ENCODE measurements around the gene IFNLR1.

The IFNLR1 gene

DNA sequence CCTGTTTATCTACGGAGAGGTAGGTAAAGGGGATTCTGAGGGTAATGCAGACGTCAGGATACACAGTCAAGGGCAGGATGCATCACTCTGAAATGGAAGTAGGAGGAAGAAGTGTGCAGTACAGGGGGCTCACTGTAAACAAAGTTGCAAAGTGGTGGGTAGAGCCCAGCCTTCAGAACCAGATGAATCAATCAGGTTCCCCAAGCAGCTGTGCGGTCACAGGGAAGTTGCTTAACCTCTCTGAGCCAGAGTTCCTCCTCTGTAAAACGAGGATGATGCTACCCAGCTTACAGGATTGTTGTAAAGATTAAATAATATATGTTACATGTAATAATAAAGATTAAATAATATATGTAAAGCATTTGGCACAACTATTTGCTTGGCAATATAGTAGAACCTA lies 61.6 kb downstream of the IFNLR1 start:
- Histone ChIP-seq H3K36me3 (ENCODE audit: low read depth) (peaks cover 4% of the 10 kb centered on the region; the same call in 1 of the 2 replicates), H3K27ac (ENCODE audit: poor library complexity, severe bottlenecking) (no peak overlapping the region), H3K4me1 (ENCODE audit: insufficient read depth, poor library complexity, severe bottlenecking) (peaks cover 2% of the 10 kb centered on the region), H3K27me3 (ENCODE audit: insufficient read depth, poor library complexity, severe bottlenecking) (no peaks in the 10 kb centered on the region), H3K9me3 (ENCODE audit: severe bottlenecking) (no peaks in the 10 kb centered on the region), H3K4me3 (ENCODE audit: severe bottlenecking) (no peak overlapping the region)
- TF ChIP-seq, protein P1, sequence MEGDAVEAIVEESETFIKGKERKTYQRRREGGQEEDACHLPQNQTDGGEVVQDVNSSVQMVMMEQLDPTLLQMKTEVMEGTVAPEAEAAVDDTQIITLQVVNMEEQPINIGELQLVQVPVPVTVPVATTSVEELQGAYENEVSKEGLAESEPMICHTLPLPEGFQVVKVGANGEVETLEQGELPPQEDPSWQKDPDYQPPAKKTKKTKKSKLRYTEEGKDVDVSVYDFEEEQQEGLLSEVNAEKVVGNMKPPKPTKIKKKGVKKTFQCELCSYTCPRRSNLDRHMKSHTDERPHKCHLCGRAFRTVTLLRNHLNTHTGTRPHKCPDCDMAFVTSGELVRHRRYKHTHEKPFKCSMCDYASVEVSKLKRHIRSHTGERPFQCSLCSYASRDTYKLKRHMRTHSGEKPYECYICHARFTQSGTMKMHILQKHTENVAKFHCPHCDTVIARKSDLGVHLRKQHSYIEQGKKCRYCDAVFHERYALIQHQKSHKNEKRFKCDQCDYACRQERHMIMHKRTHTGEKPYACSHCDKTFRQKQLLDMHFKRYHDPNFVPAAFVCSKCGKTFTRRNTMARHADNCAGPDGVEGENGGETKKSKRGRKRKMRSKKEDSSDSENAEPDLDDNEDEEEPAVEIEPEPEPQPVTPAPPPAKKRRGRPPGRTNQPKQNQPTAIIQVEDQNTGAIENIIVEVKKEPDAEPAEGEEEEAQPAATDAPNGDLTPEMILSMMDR (IDR thresholded peaks at IDR 0.05; ENCODE audit: poor library complexity, severe bottlenecking) = no peak
- no peak for DNase-seq (ENCODE audit: low spot score)
- no peak for ATAC-seq (ENCODE audit: low read depth)

DNA sequence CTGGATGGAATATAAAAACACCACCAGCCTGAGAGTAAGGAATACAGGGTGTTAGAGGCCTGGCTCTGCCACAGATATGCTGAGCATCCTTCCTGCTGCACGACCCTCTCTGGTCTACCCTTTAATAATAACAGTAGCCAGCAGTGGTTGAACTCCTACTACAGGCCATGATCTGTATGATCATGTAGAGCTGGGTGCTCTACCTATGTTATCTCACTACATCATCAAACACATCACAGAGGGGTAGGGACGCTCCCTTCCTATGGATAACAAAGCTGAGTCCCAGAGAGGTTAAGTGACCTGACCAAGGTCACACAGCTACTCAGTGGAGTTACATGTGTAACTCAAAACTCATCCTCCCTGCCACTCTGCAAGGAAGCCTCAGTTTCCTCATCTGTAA lies 62.1 kb downstream of the IFNLR1 start:
- Histone ChIP-seq H3K4me3 (ENCODE audit: severe bottlenecking) (no peak overlapping the region), H3K27ac (ENCODE audit: poor library complexity, severe bottlenecking) (no peak overlapping the region), H3K27me3 (ENCODE audit: insufficient read depth, poor library complexity, severe bottlenecking) (no peaks in the 10 kb centered on the region), H3K4me1 (ENCODE audit: insufficient read depth, poor library complexity, severe bottlenecking) (peaks cover 7% of the 10 kb centered on the region), H3K36me3 (ENCODE audit: low read depth) (peaks cover 3% of the 10 kb centered on the region; the same call in 1 of the 2 replicates), H3K9me3 (ENCODE audit: severe bottlenecking) (no peaks in the 10 kb centered on the region)
- DNase-seq (ENCODE audit: low spot score) = no peak
- TF ChIP-seq, protein P1 (IDR thresholded peaks at IDR 0.05; ENCODE audit: poor library complexity, severe bottlenecking) = no peak
- no peak for ATAC-seq (ENCODE audit: low read depth)

DNA sequence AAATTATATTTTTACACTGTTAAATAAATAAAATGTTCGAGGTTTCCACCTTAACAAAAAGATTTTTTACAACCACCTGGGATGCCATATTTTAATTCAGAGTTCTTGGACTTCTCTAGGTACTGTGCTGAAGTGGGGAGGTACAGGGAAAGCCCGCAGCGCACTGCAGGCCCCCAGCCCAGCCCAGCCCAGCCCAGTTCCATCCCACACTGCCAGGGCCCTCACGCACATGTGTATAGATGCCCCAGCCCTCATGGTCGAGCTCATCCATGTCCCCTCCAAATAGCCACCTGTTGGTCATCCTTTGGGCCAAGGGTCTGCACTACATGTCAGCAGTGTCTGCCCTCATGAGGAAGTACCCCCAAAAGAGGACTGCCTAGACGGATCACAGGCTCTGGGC lies 63.5 kb downstream of the IFNLR1 start:
- DNase-seq (ENCODE audit: low spot score) (no peak), ATAC-seq (ENCODE audit: low read depth) (no peak)
- Histone ChIP-seq H3K36me3 (ENCODE audit: low read depth) (no peaks in the 10 kb centered on the region; the same call in 1 of the 2 replicates), H3K27ac (ENCODE audit: poor library complexity, severe bottlenecking) (no peak overlapping the region), H3K4me1 (ENCODE audit: insufficient read depth, poor library complexity, severe bottlenecking) (peaks cover 13% of the 10 kb centered on the region), H3K4me3 (ENCODE audit: severe bottlenecking) (no peak overlapping the region), H3K9me3 (ENCODE audit: severe bottlenecking) (no peaks in the 10 kb centered on the region), H3K27me3 (ENCODE audit: insufficient read depth, poor library complexity, severe bottlenecking) (no peaks in the 10 kb centered on the region)
- TF ChIP-seq, protein P1 (IDR thresholded peaks at IDR 0.05; ENCODE audit: poor library complexity, severe bottlenecking) = no peak

DNA sequence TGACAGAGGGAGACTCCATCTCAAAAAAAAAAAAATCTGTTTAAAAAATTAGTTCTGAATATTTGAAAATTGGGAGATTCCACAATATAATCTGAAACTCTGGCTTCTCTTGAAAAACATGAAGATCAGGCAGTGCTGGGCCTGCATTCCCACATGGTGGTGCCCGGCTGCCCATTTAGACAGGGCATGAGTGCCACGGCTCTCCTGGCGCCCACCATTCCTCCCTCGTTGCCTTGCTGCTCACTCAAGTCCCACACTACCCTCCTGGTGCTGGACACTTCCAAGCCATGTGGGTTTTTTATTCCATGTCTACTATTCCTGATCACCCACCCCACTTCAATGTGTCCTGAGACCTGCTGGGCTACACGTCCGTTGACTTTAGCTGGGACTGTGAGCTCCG lies 64.3 kb downstream of the IFNLR1 start:
- peaks cover 16% of the 10 kb centered on the region for H3K4me1 ChIP-seq (ENCODE audit: insufficient read depth, poor library complexity, severe bottlenecking)
- no peak overlapping the region for H3K4me3 ChIP-seq (ENCODE audit: severe bottlenecking)
- DNase-seq (ENCODE audit: low spot score) = no peak
- H3K36me3 ChIP-seq (ENCODE audit: low read depth) = no peaks in the 10 kb centered on the region; the same call in 1 of the 2 replicates
- H3K27ac ChIP-seq (ENCODE audit: poor library complexity, severe bottlenecking) = no peak overlapping the region
- ATAC-seq (ENCODE audit: low read depth) = no peak
- H3K9me3 ChIP-seq (ENCODE audit: severe bottlenecking) = no peaks in the 10 kb centered on the region
- TF ChIP-seq, protein P1 (IDR thresholded peaks at IDR 0.05; ENCODE audit: poor library complexity, severe bottlenecking) = no peak
- H3K27me3 ChIP-seq (ENCODE audit: insufficient read depth, poor library complexity, severe bottlenecking) = no peaks in the 10 kb centered on the region

DNA sequence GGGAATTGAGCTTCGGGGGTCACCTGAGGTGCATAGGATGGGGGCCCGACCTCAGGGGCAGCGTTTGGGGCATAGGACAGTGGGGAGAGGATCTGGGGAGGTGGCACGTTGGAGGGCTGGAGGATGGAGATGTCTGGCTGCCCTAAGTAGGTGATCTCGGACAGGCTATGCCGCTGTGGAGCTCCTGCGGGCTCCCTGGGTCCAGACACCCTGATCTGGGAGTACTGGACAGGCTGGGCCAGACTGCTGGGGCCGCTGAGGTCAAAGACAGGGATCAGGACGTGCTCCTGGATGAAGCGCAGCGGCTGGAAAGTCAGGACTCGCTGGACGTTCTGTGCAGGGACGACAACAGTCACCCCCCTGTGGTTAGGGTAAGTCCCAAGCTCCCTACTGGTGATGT lies 65.7 kb downstream of the IFNLR1 start:
- Histone ChIP-seq H3K36me3 (ENCODE audit: low read depth) (no peaks in the 10 kb centered on the region), H3K4me3 (ENCODE audit: severe bottlenecking) (no peak overlapping the region), H3K27me3 (ENCODE audit: insufficient read depth, poor library complexity, severe bottlenecking) (no peaks in the 10 kb centered on the region), H3K9me3 (ENCODE audit: severe bottlenecking) (no peaks in the 10 kb centered on the region), H3K27ac (ENCODE audit: poor library complexity, severe bottlenecking) (no peak overlapping the region), H3K4me1 (ENCODE audit: insufficient read depth, poor library complexity, severe bottlenecking) (peaks cover 21% of the 10 kb centered on the region)
- DNase-seq (ENCODE audit: low spot score) (no peak), ATAC-seq (ENCODE audit: low read depth) (no peak)
- TF ChIP-seq, protein P1 (IDR thresholded peaks at IDR 0.05; ENCODE audit: poor library complexity, severe bottlenecking) = no peak

All from RWPE2 (cell line).